Measurements from ENCODE around the gene PCGF1. TPM values are rescaled to one million over a fixed set of nuclear protein-coding genes. Genes with fewer than 3 reads are reported as not detected.

Gene PCGF1
- total and polyA plus RNA-seq, 2 of the 13 experiments (the other 11 are each of a cell fraction or from before 2014, with no cell fraction given), result 20.4 to 22.6 TPM

GRCh38 chr2:74458132-74458937, 49.2 kb downstream of the PCGF1 start, which contains the start of gene WBP1 (continued):
- TF ChIP-seq TCF7 (IDR thresholded peaks at IDR 0.05; ENCODE audit: low read depth) (no peak), AGO2 (optimal IDR thresholded peaks at IDR 0.05; ENCODE audit: low read depth, low read length) (peak; percentile 78), PHF8 (CRISPR knock-in tag; IDR thresholded peaks at IDR 0.05) (peak; percentile 31; the same call in 1 of the 2 replicates), ZSCAN22 (CRISPR knock-in tag; IDR thresholded peaks at IDR 0.05) (peak; percentile 58; the same call in 1 of the 2 replicates), ZZZ3 (CRISPR knock-in tag; IDR thresholded peaks at IDR 0.05; ENCODE audit: borderline replicate concordance) (0 out of 2 replicates have a peak, but pooled peaks have one; percentile 8), PPARG (CRISPR knock-in tag; conservative IDR thresholded peaks at IDR 0.05) (peak; percentile 95), ZNF747 (CRISPR knock-in tag; IDR thresholded peaks at IDR 0.05; ENCODE audit: borderline replicate concordance) (no peak)
- TF ChIP-seq, protein P1, sequence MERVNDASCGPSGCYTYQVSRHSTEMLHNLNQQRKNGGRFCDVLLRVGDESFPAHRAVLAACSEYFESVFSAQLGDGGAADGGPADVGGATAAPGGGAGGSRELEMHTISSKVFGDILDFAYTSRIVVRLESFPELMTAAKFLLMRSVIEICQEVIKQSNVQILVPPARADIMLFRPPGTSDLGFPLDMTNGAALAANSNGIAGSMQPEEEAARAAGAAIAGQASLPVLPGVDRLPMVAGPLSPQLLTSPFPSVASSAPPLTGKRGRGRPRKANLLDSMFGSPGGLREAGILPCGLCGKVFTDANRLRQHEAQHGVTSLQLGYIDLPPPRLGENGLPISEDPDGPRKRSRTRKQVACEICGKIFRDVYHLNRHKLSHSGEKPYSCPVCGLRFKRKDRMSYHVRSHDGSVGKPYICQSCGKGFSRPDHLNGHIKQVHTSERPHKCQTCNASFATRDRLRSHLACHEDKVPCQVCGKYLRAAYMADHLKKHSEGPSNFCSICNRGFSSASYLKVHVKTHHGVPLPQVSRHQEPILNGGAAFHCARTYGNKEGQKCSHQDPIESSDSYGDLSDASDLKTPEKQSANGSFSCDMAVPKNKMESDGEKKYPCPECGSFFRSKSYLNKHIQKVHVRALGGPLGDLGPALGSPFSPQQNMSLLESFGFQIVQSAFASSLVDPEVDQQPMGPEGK (CRISPR knock-in tag; IDR thresholded peaks at IDR 0.05), result 0 out of 2 replicates have a peak, but pooled peaks have one; percentile 5
- TF ChIP-seq, protein P2, sequence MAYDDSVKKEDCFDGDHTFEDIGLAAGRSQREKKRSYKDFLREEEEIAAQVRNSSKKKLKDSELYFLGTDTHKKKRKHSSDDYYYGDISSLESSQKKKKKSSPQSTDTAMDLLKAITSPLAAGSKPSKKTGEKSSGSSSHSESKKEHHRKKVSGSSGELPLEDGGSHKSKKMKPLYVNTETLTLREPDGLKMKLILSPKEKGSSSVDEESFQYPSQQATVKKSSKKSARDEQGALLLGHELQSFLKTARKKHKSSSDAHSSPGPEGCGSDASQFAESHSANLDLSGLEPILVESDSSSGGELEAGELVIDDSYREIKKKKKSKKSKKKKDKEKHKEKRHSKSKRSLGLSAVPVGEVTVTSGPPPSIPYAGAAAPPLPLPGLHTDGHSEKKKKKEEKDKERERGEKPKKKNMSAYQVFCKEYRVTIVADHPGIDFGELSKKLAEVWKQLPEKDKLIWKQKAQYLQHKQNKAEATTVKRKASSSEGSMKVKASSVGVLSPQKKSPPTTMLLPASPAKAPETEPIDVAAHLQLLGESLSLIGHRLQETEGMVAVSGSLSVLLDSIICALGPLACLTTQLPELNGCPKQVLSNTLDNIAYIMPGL (CRISPR knock-in tag; IDR thresholded peaks at IDR 0.05; ENCODE audit: borderline replicate concordance in 1 of 2, low read depth in 1 of 2), result peak in 1 of 2 experiments; percentile 21; a peak in 3 of 4 replicates
